Measurements from ENCODE around the gene CCDC69. TPM values are rescaled to one million over a fixed set of nuclear protein-coding genes. Genes with fewer than 3 reads are reported as not detected.
"Not testable (repeated sequence)": the region's sequence is repeated elsewhere in the genome, so short reads cannot be mapped to it uniquely, and the experiment has no call there.

The CCDC69 gene
- polyA plus RNA-seq, 1 donor from 2014 or later, result 75.5 TPM

GRCh38 chr5:151202381-151203139 is 21.3 kb downstream of the CCDC69 start:
- H3K27me3 Mint-ChIP-seq, result no peaks in the 10 kb centered on the region
- H3K4me1 Mint-ChIP-seq, result peaks cover 22 to 29% (median 27%) of the 10 kb centered on the region in 3 donors
- peak overlapping the region in 3 of 4 donors; percentile 50 to 91 (median 84) for H3K4me3 Mint-ChIP-seq
- peak overlapping the region in 2 of 3 donors; percentile 71 to 75 for H3K27ac Mint-ChIP-seq
- H3K36me3 Mint-ChIP-seq, result peaks cover 15% of the 10 kb centered on the region
- H3K9me3 Mint-ChIP-seq, result no peaks in the 10 kb centered on the region

GRCh38 chr5:151200913-151201595 is 22.8 kb downstream of the CCDC69 start:
- H3K36me3 Mint-ChIP-seq, result peaks cover 19% of the 10 kb centered on the region
- H3K4me3 Mint-ChIP-seq, result no peak overlapping the region
- peaks cover 0 to 4% (median 0%) of the 10 kb centered on the region in 3 donors for H3K9me3 Mint-ChIP-seq
- no peaks in the 10 kb centered on the region for H3K27me3 Mint-ChIP-seq
- H3K4me1 Mint-ChIP-seq, result peaks cover 34 to 36% (median 35%) of the 10 kb centered on the region in 3 donors
- peak overlapping the region in 1 of 3 donors; percentile 94 for H3K27ac Mint-ChIP-seq

- Mint-ChIP-seq H3K9me3 (peaks cover 0 to 4% (median 0%) of the 10 kb centered on the region in 3 donors), H3K4me1 (peaks cover 33 to 38% (median 37%) of the 10 kb centered on the region in 3 donors), H3K4me3 (peak overlapping the region in 1 of 4 donors; percentile 35), H3K27me3 (no peaks in the 10 kb centered on the region), H3K36me3 (peaks cover 22% of the 10 kb centered on the region), H3K27ac (no peak overlapping the region)
Observed at GRCh38 chr5:151199581-151200185, 24.2 kb downstream of the CCDC69 start.

- Mint-ChIP-seq H3K9me3 (peaks cover 0 to 4% (median 0%) of the 10 kb centered on the region in 3 donors), H3K27ac (no peak overlapping the region), H3K4me3 (no peak overlapping the region), H3K4me1 (peaks cover 36 to 43% (median 42%) of the 10 kb centered on the region in 3 donors), H3K27me3 (no peaks in the 10 kb centered on the region), H3K36me3 (peaks cover 22% of the 10 kb centered on the region)
Observed at GRCh38 chr5:151198861-151199260, 25.0 kb downstream of the CCDC69 start.

- H3K36me3 Mint-ChIP-seq, result peaks cover 19% of the 10 kb centered on the region
- H3K27me3 Mint-ChIP-seq, H3K9me3 Mint-ChIP-seq: not testable (repeated sequence)
- peak overlapping the region in 1 of 4 donors; percentile 80 for H3K4me3 Mint-ChIP-seq
- H3K27ac Mint-ChIP-seq, result peak overlapping the region in 2 of 3 donors; percentile 57 to 94
- H3K4me1 Mint-ChIP-seq, result peaks cover 36 to 44% (median 43%) of the 10 kb centered on the region in 3 donors
Observed at GRCh38 chr5:151197291-151197600, 26.6 kb downstream of the CCDC69 start.

- peak overlapping the region in 3 of 4 donors; percentile 0 to 80 (median 23) for H3K4me3 Mint-ChIP-seq
Observed at GRCh38 chr5:151196556-151197290, 27.2 kb downstream of the CCDC69 start.

GRCh38 chr5:151195622-151196021 is 28.3 kb downstream of the CCDC69 start:
- Mint-ChIP-seq H3K4me1 (peaks cover 48 to 55% (median 52%) of the 10 kb centered on the region in 3 donors), H3K27ac (peak overlapping the region; percentile 49 to 94 (median 57)), H3K4me3 (peak overlapping the region in 1 of 4 donors; percentile 38), H3K36me3 (peaks cover 16% of the 10 kb centered on the region), H3K27me3 (no peaks in the 10 kb centered on the region), H3K9me3 (peaks cover 0 to 7% (median 0%) of the 10 kb centered on the region in 3 donors)

More at GRCh38 chr5:151196556-151197290, 27.2 kb downstream of the CCDC69 start:
- Mint-ChIP-seq H3K27me3 (no peaks in the 10 kb centered on the region), H3K27ac (peak overlapping the region; percentile 49 to 94 (median 57)), H3K36me3 (peaks cover 19% of the 10 kb centered on the region), H3K4me1 (peaks cover 41 to 48% (median 46%) of the 10 kb centered on the region in 3 donors), H3K9me3 (peaks cover 0 to 4% (median 0%) of the 10 kb centered on the region in 3 donors)

- H3K27ac Mint-ChIP-seq, result no peak overlapping the region
- no peaks in the 10 kb centered on the region for H3K27me3 Mint-ChIP-seq
- peaks cover 0 to 19% (median 3%) of the 10 kb centered on the region in 3 donors for H3K9me3 Mint-ChIP-seq
- H3K4me3 Mint-ChIP-seq, result no peak overlapping the region
- H3K36me3 Mint-ChIP-seq, result peaks cover 26% of the 10 kb centered on the region
- peaks cover 54 to 62% (median 61%) of the 10 kb centered on the region in 3 donors for H3K4me1 Mint-ChIP-seq
Observed at GRCh38 chr5:151192626-151193025, 31.3 kb downstream of the CCDC69 start.

GRCh38 chr5:151191661-151192060 is 32.2 kb downstream of the CCDC69 start:
- Mint-ChIP-seq H3K27ac (peak overlapping the region in 1 of 3 donors; percentile 3), H3K9me3 (peaks cover 0 to 16% (median 3%) of the 10 kb centered on the region in 3 donors), H3K4me3 (peak overlapping the region in 2 of 4 donors; percentile 71 to 92), H3K36me3 (peaks cover 24% of the 10 kb centered on the region), H3K4me1 (peaks cover 50 to 56% (median 55%) of the 10 kb centered on the region in 3 donors), H3K27me3 (no peaks in the 10 kb centered on the region)

- Mint-ChIP-seq H3K9me3 (peaks cover 0 to 16% (median 3%) of the 10 kb centered on the region in 3 donors), H3K36me3 (peaks cover 26% of the 10 kb centered on the region), H3K27ac (peak overlapping the region in 2 of 3 donors; percentile 21 to 69), H3K4me1 (peaks cover 33 to 43% (median 42%) of the 10 kb centered on the region in 3 donors), H3K27me3 (no peaks in the 10 kb centered on the region), H3K4me3 (peak overlapping the region in 2 of 4 donors; percentile 44 to 79)
Observed at GRCh38 chr5:151189151-151189550, 34.7 kb downstream of the CCDC69 start.

GRCh38 chr5:151186538-151186937 is 37.4 kb downstream of the CCDC69 start:
- H3K9me3 Mint-ChIP-seq, result peaks cover 0 to 16% (median 3%) of the 10 kb centered on the region in 3 donors
- no peaks in the 10 kb centered on the region for H3K27me3 Mint-ChIP-seq
- peaks cover 17 to 31% (median 27%) of the 10 kb centered on the region in 3 donors for H3K4me1 Mint-ChIP-seq
- H3K4me3 Mint-ChIP-seq, result peak overlapping the region in 1 of 4 donors; percentile 13
- peaks cover 26% of the 10 kb centered on the region for H3K36me3 Mint-ChIP-seq
- no peak overlapping the region for H3K27ac Mint-ChIP-seq

GRCh38 chr5:151186052-151186451 is 37.8 kb downstream of the CCDC69 start:
- H3K27me3 Mint-ChIP-seq, result no peaks in the 10 kb centered on the region
- no peak overlapping the region for H3K4me3 Mint-ChIP-seq
- peaks cover 0 to 13% (median 3%) of the 10 kb centered on the region in 3 donors for H3K9me3 Mint-ChIP-seq
- H3K4me1 Mint-ChIP-seq, result peaks cover 13 to 26% (median 23%) of the 10 kb centered on the region in 3 donors
- peaks cover 27% of the 10 kb centered on the region for H3K36me3 Mint-ChIP-seq
- H3K27ac Mint-ChIP-seq, result no peak overlapping the region

- Mint-ChIP-seq H3K4me3 (no peak overlapping the region), H3K4me1 (peaks cover 8 to 19% (median 16%) of the 10 kb centered on the region in 3 donors), H3K36me3 (peaks cover 23% of the 10 kb centered on the region), H3K27ac (no peak overlapping the region), H3K9me3 (peaks cover 0 to 6% (median 3%) of the 10 kb centered on the region in 3 donors), H3K27me3 (no peaks in the 10 kb centered on the region)
Observed at GRCh38 chr5:151184316-151185042, 39.4 kb downstream of the CCDC69 start.
